SK-N-SH (cell line): ENCODE measurements around the gene STK26.

Experiments
- CTCF ChIP-seq: fragments of 200-600 bp; sonication (generic); IDR thresholded peaks from 2 replicates; pipeline ENCODE4 v1.6.1; 2017; ENCODE audit warnings: antibody characterized with exemption, mild to moderate bottlenecking, moderate library complexity
- FOSL2 ChIP-seq: IDR thresholded peaks from 2 replicates; pipeline ENCODE4 v1.4.0; 2012; ENCODE audit warnings: low read depth, mild to moderate bottlenecking, moderate library complexity, borderline replicate concordance
- POLR2AphosphoS5 ChIP-seq: IDR thresholded peaks from 2 replicates; pipeline ENCODE4 v1.6.1; 2012; ENCODE audit warnings: low read depth, low read length
- SMC3 ChIP-seq: IDR thresholded peaks from 2 replicates; pipeline ENCODE4 v1.6.1; 2012; ENCODE audit warnings: low read depth, low read length, improper control_type of control experiment
- YY1 ChIP-seq: IDR thresholded peaks from 2 replicates; pipeline ENCODE4 v1.4.0; 2012; ENCODE audit warnings: low read depth, mild to moderate bottlenecking

DNA sequence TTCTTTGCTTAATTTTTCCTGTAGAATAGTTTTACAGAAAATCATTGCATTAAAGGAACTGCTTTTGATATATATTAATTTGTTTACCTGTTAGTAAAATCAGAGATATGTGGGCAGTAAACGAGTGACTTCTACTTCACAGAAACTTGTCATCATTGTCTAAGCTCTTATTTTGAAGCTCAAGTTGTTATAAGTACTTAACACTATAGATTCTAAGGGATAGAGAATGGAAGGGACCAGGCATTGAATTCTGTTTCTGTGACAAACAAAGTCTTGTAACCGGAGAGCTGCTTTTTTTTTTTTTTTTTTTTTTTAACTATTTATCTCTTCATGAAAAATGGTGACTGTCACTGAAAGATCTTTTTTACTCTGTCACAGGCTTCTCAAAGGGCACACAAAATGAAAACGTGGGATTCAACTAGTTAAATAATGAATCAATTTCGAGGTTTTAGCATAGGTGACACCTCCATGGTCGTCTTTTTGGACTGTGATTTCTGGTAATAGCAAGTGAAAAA, 14.4 kb downstream of the STK26 start:
- TF ChIP-seq FOSL2 (no peak), CTCF (no peak), SMC3 (no peak), YY1 (no peak), POLR2AphosphoS5 (no peak)
